ENCODE measurements around the gene OVAAL. TPM values are rescaled to one million over a fixed set of nuclear protein-coding genes. Genes with fewer than 3 reads are reported as not detected.

OVAAL gene
- total and polyA plus RNA-seq, 2 donors (not counting 1 experiment from before 2014, with no cell fraction given), result not detected

Small RNAs within 50 kb of the gene (small RNA-seq; reads per million reads assigned to genes)
- gene RF00019 (ENCODE audit: insufficient read length, low read depth, low replicate concordance), result not detected

Other genes with a start within 250 kb of the OVAAL start
- gene ACBD6, start 56.4 kb upstream of the OVAAL start, total RNA-seq, result 80.9 and 82.8 TPM in 2 replicates
- gene ACBD6, start 56.4 kb upstream of the OVAAL start, polyA plus RNA-seq, result 43.0 and 52.9 TPM in 2 replicates
- 22.3 and 22.8 TPM in 2 replicates for gene XPR1, start 73.1 kb downstream of the OVAAL start, total RNA-seq
- gene XPR1, start 73.1 kb downstream of the OVAAL start, polyA plus RNA-seq, result 2.8 and 3.0 TPM in 2 replicates